ENCODE results near the gene MSMP. TPM values are rescaled to one million over a fixed set of nuclear protein-coding genes. Genes with fewer than 3 reads are reported as not detected.

Gene MSMP
- total RNA-seq, 1 experiment from 2014 or later, result not detected

GRCh38 chr9:35798658-35799374 is 44.7 kb upstream of the MSMP start:
- no peak for DNase-seq (ENCODE audit: low spot score)
- no peaks in the 10 kb centered on the region for H3K27me3 ChIP-seq (replicated peaks; ENCODE audit: insufficient read depth, low read depth, low read length, poor library complexity)
- BruUV-seq (replicated peaks), result no TSS peak
- H3K27ac ChIP-seq (ENCODE audit: low read depth, low read length, poor library complexity, severe bottlenecking), result no peak overlapping the region
- ChIA-PET POLR2A (ENCODE audit: low non-redundant PET) (no interaction called here), CTCF (no interaction called here)
- no peaks in the 10 kb centered on the region for H3K9me3 ChIP-seq (ENCODE audit: low read depth, low read length, poor library complexity, severe bottlenecking)
- peaks cover 5% of the 10 kb centered on the region for H3K36me3 ChIP-seq (ENCODE audit: insufficient read depth, low read length, poor library complexity, severe bottlenecking)
- no peaks in the 10 kb centered on the region for H3K4me1 ChIP-seq (ENCODE audit: insufficient read depth, low read length, poor library complexity, severe bottlenecking)
- intact Hi-C loops (cut with micrococcal nuclease; ENCODE audit: unreplicated experiment), result loop anchor here (10.0 kb wide), 1 partner anchor 226 kb away; no protein-coding TSS in a partner anchor
- no peak overlapping the region for H3K4me3 ChIP-seq (ENCODE audit: low read depth, low read length, poor library complexity, severe bottlenecking)
- TF ChIP-seq CTCF (conservative IDR thresholded peaks at IDR 0.05; ENCODE audit: low read depth, low read length) (no peak), EZH2 (IDR thresholded peaks at IDR 0.05; ENCODE audit: borderline replicate concordance, low read depth, low read length, poor library complexity, severe bottlenecking) (no peak)

- H3K27me3 ChIP-seq (replicated peaks; ENCODE audit: insufficient read depth, low read depth, low read length, poor library complexity), result no peaks in the 10 kb centered on the region
- TF ChIP-seq CTCF (conservative IDR thresholded peaks at IDR 0.05; ENCODE audit: low read depth, low read length) (no peak), EZH2 (IDR thresholded peaks at IDR 0.05; ENCODE audit: borderline replicate concordance, low read depth, low read length, poor library complexity, severe bottlenecking) (no peak)
- H3K27ac ChIP-seq (ENCODE audit: low read depth, low read length, poor library complexity, severe bottlenecking), result no peak overlapping the region
- no peaks in the 10 kb centered on the region for H3K9me3 ChIP-seq (ENCODE audit: low read depth, low read length, poor library complexity, severe bottlenecking)
- no peaks in the 10 kb centered on the region for H3K4me1 ChIP-seq (ENCODE audit: insufficient read depth, low read length, poor library complexity, severe bottlenecking)
- intact Hi-C loops (cut with micrococcal nuclease; ENCODE audit: unreplicated experiment), result loop anchor here (10.0 kb wide), 1 partner anchor 227 kb away; no protein-coding TSS in a partner anchor
- BruUV-seq (replicated peaks), result no TSS peak
- H3K4me3 ChIP-seq (ENCODE audit: low read depth, low read length, poor library complexity, severe bottlenecking), result no peak overlapping the region
- no peak for DNase-seq (ENCODE audit: low spot score)
- CTCF ChIA-PET, result no interaction called here
- H3K36me3 ChIP-seq (ENCODE audit: insufficient read depth, low read length, poor library complexity, severe bottlenecking), result peaks cover 4% of the 10 kb centered on the region
- POLR2A ChIA-PET (ENCODE audit: low non-redundant PET), result no interaction called here
Observed at GRCh38 chr9:35797311-35798109, 43.4 kb upstream of the MSMP start.

GRCh38 chr9:35795695-35796094 is 41.6 kb upstream of the MSMP start:
- CTCF ChIA-PET, result no interaction called here
- intact Hi-C loops (cut with micrococcal nuclease; ENCODE audit: unreplicated experiment), result loop anchor here (10.0 kb wide), 1 partner anchor 229 kb away; no protein-coding TSS in a partner anchor

More at GRCh38 chr9:35795695-35796094, 41.6 kb upstream of the MSMP start:
- no peak for DNase-seq (ENCODE audit: low spot score)
- H3K27ac ChIP-seq (ENCODE audit: low read depth, low read length, poor library complexity, severe bottlenecking), result no peak overlapping the region
- POLR2A ChIA-PET (ENCODE audit: low non-redundant PET), result no interaction called here
- H3K27me3 ChIP-seq (replicated peaks; ENCODE audit: insufficient read depth, low read depth, low read length, poor library complexity), result no peaks in the 10 kb centered on the region
- no peaks in the 10 kb centered on the region for H3K9me3 ChIP-seq (ENCODE audit: low read depth, low read length, poor library complexity, severe bottlenecking)
- no peak for TF ChIP-seq CTCF (conservative IDR thresholded peaks at IDR 0.05; ENCODE audit: low read depth, low read length)
- no peak for TF ChIP-seq EZH2 (IDR thresholded peaks at IDR 0.05; ENCODE audit: borderline replicate concordance, low read depth, low read length, poor library complexity, severe bottlenecking)
- no peaks in the 10 kb centered on the region for H3K4me1 ChIP-seq (ENCODE audit: insufficient read depth, low read length, poor library complexity, severe bottlenecking)
- no peak overlapping the region for H3K4me3 ChIP-seq (ENCODE audit: low read depth, low read length, poor library complexity, severe bottlenecking)
- no peaks in the 10 kb centered on the region for H3K36me3 ChIP-seq (ENCODE audit: insufficient read depth, low read length, poor library complexity, severe bottlenecking)
- BruUV-seq (replicated peaks), result no TSS peak

Data from A673 (cell line).